GM18517 (cell line): Measurements from ENCODE around the gene WDR7.

ENCODE experiments used
- ATAC-seq: cut with Tn5 transposase; IDR thresholded peaks from one replicate; pipeline ENCODE4 v1.9.1; 2021; ENCODE audit warnings: mild to moderate bottlenecking, moderate library complexity; ENCODE audit not compliant: unreplicated experiment

WDR7 gene

GRCh38 chr18:57025540-57025939 is 374.4 kb downstream of the WDR7 start:
- ATAC-seq: no peak

- ATAC-seq: no peak
These were observed 375.2 kb downstream of the WDR7 start for GRCh38 chr18:57026316-57026715.

GRCh38 chr18:57027190-57027708 is 376.1 kb downstream of the WDR7 start:
- ATAC-seq: no peak

- ATAC-seq: no peak
These were observed 378.6 kb downstream of the WDR7 start for GRCh38 chr18:57029761-57030160.

GRCh38 chr18:57030417-57030816 is 379.3 kb downstream of the WDR7 start:
- no peak for ATAC-seq

GRCh38 chr18:57035590-57035989 is 384.4 kb downstream of the WDR7 start:
- ATAC-seq: no peak

GRCh38 chr18:57038395-57038794 is 387.2 kb downstream of the WDR7 start:
- no peak for ATAC-seq

GRCh38 chr18:57040175-57040574 is 389.0 kb downstream of the WDR7 start:
- ATAC-seq: no peak

GRCh38 chr18:57043241-57043640 is 392.1 kb downstream of the WDR7 start:
- ATAC-seq: no peak

GRCh38 chr18:57048351-57048750 is 397.2 kb downstream of the WDR7 start:
- no peak for ATAC-seq

GRCh38 chr18:57048859-57049258 is 397.7 kb downstream of the WDR7 start:
- ATAC-seq: no peak

GRCh38 chr18:57050310-57050949 is 399.3 kb downstream of the WDR7 start:
- ATAC-seq: no peak

- ATAC-seq: no peak
These were observed 400.0 kb downstream of the WDR7 start for GRCh38 chr18:57051021-57051656.

- ATAC-seq: peak; percentile 74
These were observed 400.5 kb downstream of the WDR7 start for GRCh38 chr18:57051657-57052044.

- ATAC-seq: peak; percentile 34
These were observed 401.0 kb downstream of the WDR7 start for GRCh38 chr18:57052173-57052572.

GRCh38 chr18:57052759-57053158 is 401.6 kb downstream of the WDR7 start:
- ATAC-seq: no peak

GRCh38 chr18:57054891-57055290 is 403.7 kb downstream of the WDR7 start:
- ATAC-seq: no peak

GRCh38 chr18:57057890-57058289 is 406.7 kb downstream of the WDR7 start:
- peak; percentile 90 for ATAC-seq

- ATAC-seq: no peak
These were observed 407.6 kb downstream of the WDR7 start for GRCh38 chr18:57058734-57059133.

- no peak for ATAC-seq
These were observed 408.2 kb downstream of the WDR7 start for GRCh38 chr18:57059366-57059765.

- no peak for ATAC-seq
These were observed 409.7 kb downstream of the WDR7 start for GRCh38 chr18:57060814-57061213.

GRCh38 chr18:57062178-57062577 is 411.0 kb downstream of the WDR7 start:
- no peak for ATAC-seq

GRCh38 chr18:57062844-57063243 is 411.7 kb downstream of the WDR7 start:
- no peak for ATAC-seq
